PC-3 (cell line): ENCODE measurements around the gene PDE11A. TPM values are rescaled to one million over a fixed set of nuclear protein-coding genes. Genes with fewer than 3 reads are reported as not detected.

Experiments
- ATAC-seq: fragments of 200-7000 bp; cut with Tn5 transposase; 2 replicates; pipeline ENCODE4 v1.9.1; 2020; ENCODE audit warnings: mild to moderate bottlenecking, moderate library complexity
- BruUV-seq: library from RNA; stranded (reverse); fragments of 400-500 nt; replicated peaks from 2 replicates; lab custom pipeline; 2021; lab: Mats Ljungman, UMichigan
- CTCF ChIA-PET: fragments of 300-600 bp; sonication (Branson Sonifier 250); formaldehyde crosslinking; loops from one replicate; lab custom pipeline; 2022; ENCODE audit warnings: antibody characterized with exemption; lab: Charles Lee
- POLR2A ChIA-PET: fragments of 300-600 bp; sonication (Branson Sonifier 250); formaldehyde crosslinking; loops from one replicate; lab custom pipeline; 2022; ENCODE audit warnings: antibody characterized with exemption; ENCODE audit not compliant: unreplicated experiment; lab: Charles Lee
- DNase-seq: peaks from one replicate; pipeline ENCODE4 v3.0.0-alpha.2; 2015
- H2AFZ ChIP-seq: fragments of 300-600 bp; sonication (generic); 2 replicates; pipeline ENCODE4 v1.6.0; 2016; ENCODE audit warnings: antibody characterized with exemption, low read length
- H3F3A ChIP-seq: fragments of 300-600 bp; sonication (generic); one replicate; pipeline ENCODE4 v1.6.0; 2017; ENCODE audit warnings: antibody characterized with exemption, low read length, control low read depth, mild to moderate bottlenecking; ENCODE audit not compliant: unreplicated experiment
- H3K27ac ChIP-seq: fragments of 300-600 bp; sonication (generic); 2 replicates; pipeline ENCODE4 v1.5.1; 2016; ENCODE audit warnings: mild to moderate bottlenecking, low read length
- H3K27me3 ChIP-seq: fragments of 300-600 bp; sonication (generic); 2 replicates; pipeline ENCODE4 v1.6.1; 2016; ENCODE audit warnings: low read length, mixed read lengths
- H3K36me3 ChIP-seq: fragments of 300-600 bp; sonication (generic); 2 replicates; pipeline ENCODE4 v1.6.1; 2016; ENCODE audit warnings: low read depth, mixed run types, low read length, mixed read lengths
- H3K4me1 ChIP-seq: fragments of 300-600 bp; sonication (generic); 2 replicates; pipeline ENCODE4 v1.5.1; 2016; ENCODE audit warnings: low read length; ENCODE audit not compliant: insufficient read depth
- H3K4me2 ChIP-seq: fragments of 300-600 bp; sonication (generic); 2 replicates; pipeline ENCODE4 v1.6.0; 2016; ENCODE audit warnings: low read length
- H3K4me3 ChIP-seq: fragments of 300-600 bp; sonication (generic); 2 replicates; pipeline ENCODE4 v1.5.1; 2016; ENCODE audit warnings: mild to moderate bottlenecking, low read length, mixed read lengths
- H3K79me2 ChIP-seq: fragments of 300-600 bp; sonication (generic); 2 replicates; pipeline ENCODE4 v1.6.1; 2017; ENCODE audit warnings: low read length, mixed read lengths
- H3K9ac ChIP-seq: fragments of 300-600 bp; sonication (generic); 2 replicates; pipeline ENCODE4 v1.6.0; 2016; ENCODE audit warnings: mild to moderate bottlenecking, low read length
- H3K9me2 ChIP-seq: fragments of 300-600 bp; sonication (generic); replicated peaks from 2 replicates; pipeline ENCODE4 v1.6.1; 2016; ENCODE audit warnings: mixed run types, low read length, mixed read lengths
- H3K9me3 ChIP-seq: fragments of 300-600 bp; sonication (generic); 2 replicates; pipeline ENCODE4 v1.6.1; 2016; ENCODE audit warnings: low read length, mixed read lengths
- H4K20me1 ChIP-seq: fragments of 300-600 bp; sonication (generic); 2 replicates; pipeline ENCODE4 v1.6.1; 2016; ENCODE audit warnings: low read length, mixed read lengths
- EZH2 ChIP-seq: fragments of 300-600 bp; sonication (generic); IDR thresholded peaks from one replicate; pipeline ENCODE4 v1.6.1; 2017; ENCODE audit warnings: antibody characterized with exemption, mild to moderate bottlenecking, low read length; ENCODE audit not compliant: unreplicated experiment
- EZH2phosphoT487 ChIP-seq: fragments of 300-600 bp; sonication (generic); IDR thresholded peaks from 2 replicates; pipeline ENCODE4 v1.6.1; 2018; ENCODE audit warnings: mild to moderate bottlenecking, antibody characterized with exemption, low read length, borderline replicate concordance
- intact Hi-C: fragments of 100-400 bp; cut with micrococcal nuclease; formaldehyde crosslinking; loops from 2 replicates; pipeline ENCODE4 v1.9.0; 2023
- total RNA-seq: library from RNA; depleted of rRNA; stranded (reverse); fragments of >200 nt; gene quantifications from 2 replicates; pipeline ENCODE4 v1.2.3, GENCODE V29; 2014
- TF ChIP-seq, protein P1 (sequence below): fragments of 300-600 bp; sonication (generic); conservative IDR thresholded peaks from 2 replicates; pipeline ENCODE4 v1.5.1; 2017; ENCODE audit warnings: antibody characterized with exemption, low read depth, mild to moderate bottlenecking, low read length

Gene PDE11A
- total RNA-seq, 1 experiment from 2014 or later = 0.15 TPM

GRCh38 chr2:177992992-177993391 lies 79.6 kb downstream of the PDE11A start:
- TF ChIP-seq EZH2phosphoT487 = no peak
- TF ChIP-seq EZH2 = no peak
- TF ChIP-seq, protein P1, sequence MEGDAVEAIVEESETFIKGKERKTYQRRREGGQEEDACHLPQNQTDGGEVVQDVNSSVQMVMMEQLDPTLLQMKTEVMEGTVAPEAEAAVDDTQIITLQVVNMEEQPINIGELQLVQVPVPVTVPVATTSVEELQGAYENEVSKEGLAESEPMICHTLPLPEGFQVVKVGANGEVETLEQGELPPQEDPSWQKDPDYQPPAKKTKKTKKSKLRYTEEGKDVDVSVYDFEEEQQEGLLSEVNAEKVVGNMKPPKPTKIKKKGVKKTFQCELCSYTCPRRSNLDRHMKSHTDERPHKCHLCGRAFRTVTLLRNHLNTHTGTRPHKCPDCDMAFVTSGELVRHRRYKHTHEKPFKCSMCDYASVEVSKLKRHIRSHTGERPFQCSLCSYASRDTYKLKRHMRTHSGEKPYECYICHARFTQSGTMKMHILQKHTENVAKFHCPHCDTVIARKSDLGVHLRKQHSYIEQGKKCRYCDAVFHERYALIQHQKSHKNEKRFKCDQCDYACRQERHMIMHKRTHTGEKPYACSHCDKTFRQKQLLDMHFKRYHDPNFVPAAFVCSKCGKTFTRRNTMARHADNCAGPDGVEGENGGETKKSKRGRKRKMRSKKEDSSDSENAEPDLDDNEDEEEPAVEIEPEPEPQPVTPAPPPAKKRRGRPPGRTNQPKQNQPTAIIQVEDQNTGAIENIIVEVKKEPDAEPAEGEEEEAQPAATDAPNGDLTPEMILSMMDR = no peak
- no peaks in the 10 kb centered on the region for H3K36me3 ChIP-seq
- no TSS peak for BruUV-seq
- no peak overlapping the region for H3K4me3 ChIP-seq
- H4K20me1 ChIP-seq = no peaks in the 10 kb centered on the region
- DNase-seq (no peak), ATAC-seq (no peak)
- H3K9me2 ChIP-seq = no peaks in the 10 kb centered on the region
- intact Hi-C loops = no loop called here
- no peak overlapping the region for H2AFZ ChIP-seq
- H3F3A ChIP-seq = no peaks in the 10 kb centered on the region
- ChIA-PET POLR2A (interaction anchor here (0.7 kb wide), 1 partner anchor 152 kb away, joined by 3 read pairs; no protein-coding TSS in a partner anchor), CTCF (no interaction called here)
- no peaks in the 10 kb centered on the region for H3K4me1 ChIP-seq
- H3K4me2 ChIP-seq = no peak overlapping the region
- H3K79me2 ChIP-seq = no peaks in the 10 kb centered on the region
- no peak overlapping the region for H3K27ac ChIP-seq
- H3K9me3 ChIP-seq = no peaks in the 10 kb centered on the region
- H3K27me3 ChIP-seq = peaks cover 52% of the 10 kb centered on the region
- no peak overlapping the region for H3K9ac ChIP-seq

DNA sequence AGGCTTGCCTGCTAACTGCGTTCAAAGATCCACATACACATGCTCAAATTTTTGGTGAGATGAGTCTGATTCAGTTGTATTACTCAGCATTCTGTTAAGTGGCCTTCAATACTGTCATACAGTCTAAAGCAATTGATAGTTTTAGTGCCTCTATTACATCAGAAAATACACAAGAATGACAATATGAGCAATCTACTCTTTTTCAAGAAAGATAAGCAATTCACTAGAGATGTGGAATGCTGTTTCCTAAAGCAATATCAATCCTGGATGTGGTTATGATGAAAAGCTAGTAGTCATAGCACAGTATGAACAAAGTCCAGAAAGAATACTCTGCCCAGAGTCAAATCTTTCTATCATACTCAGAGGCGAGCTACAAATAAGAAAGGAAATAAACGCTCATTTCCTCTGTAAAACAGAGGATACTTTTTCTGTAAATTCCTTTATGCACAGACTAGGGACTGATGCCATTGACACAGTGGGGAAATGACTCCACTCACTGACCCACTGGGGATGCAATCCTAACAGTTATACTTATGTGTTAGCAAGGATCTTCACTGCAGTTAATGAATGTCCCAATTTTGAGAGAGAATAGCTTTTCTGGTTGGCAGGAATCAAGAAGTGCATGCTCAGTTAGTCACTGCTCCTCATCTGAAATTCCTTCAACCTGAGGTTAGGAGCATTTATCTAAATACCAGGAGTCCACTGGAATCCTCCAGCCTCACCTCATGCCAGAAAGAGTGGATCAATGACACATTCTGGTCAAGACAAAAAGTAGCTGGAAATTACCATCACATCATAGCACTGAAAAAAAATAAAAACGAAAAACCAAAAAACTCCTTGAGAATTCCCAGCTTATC lies 83.3 kb downstream of the PDE11A start:
- H3K36me3 ChIP-seq = no peaks in the 10 kb centered on the region
- no peaks in the 10 kb centered on the region for H3K4me1 ChIP-seq
- H3K4me2 ChIP-seq = no peak overlapping the region
- TF ChIP-seq, protein P1 = no peak
- TF ChIP-seq EZH2 = no peak
- no peak for TF ChIP-seq EZH2phosphoT487
- no peaks in the 10 kb centered on the region for H3K79me2 ChIP-seq
- peaks cover 45% of the 10 kb centered on the region for H3K27me3 ChIP-seq
- H3K27ac ChIP-seq = no peak overlapping the region
- no peak overlapping the region for H3K4me3 ChIP-seq
- BruUV-seq = no TSS peak
- CTCF ChIA-PET = interaction anchor here (0.6 to 0.9 kb wide), 2 partner anchors 84 to 217 kb away, joined by 3 read pairs; no protein-coding TSS in a partner anchor
- no peaks in the 10 kb centered on the region for H3K9me2 ChIP-seq
- H3F3A ChIP-seq = no peaks in the 10 kb centered on the region
- intact Hi-C loops = no loop called here
- no peak for DNase-seq
- ATAC-seq = no peak
- POLR2A ChIA-PET = no interaction called here
- H4K20me1 ChIP-seq = no peaks in the 10 kb centered on the region
- H3K9me3 ChIP-seq = no peaks in the 10 kb centered on the region
- no peak overlapping the region for H3K9ac ChIP-seq
- H2AFZ ChIP-seq = no peak overlapping the region

GRCh38 chr2:177984749-177985148 lies 87.8 kb downstream of the PDE11A start:
- intact Hi-C loops = loop anchor here (5.0 kb wide), 3 partner anchors 88 to 433 kb away; partner anchors contain the start of gene PDE11A
- no peaks in the 10 kb centered on the region for H3K36me3 ChIP-seq
- no TSS peak for BruUV-seq
- no peaks in the 10 kb centered on the region for H3K79me2 ChIP-seq
- H3K4me3 ChIP-seq = no peak overlapping the region
- H3K9ac ChIP-seq = no peak overlapping the region
- H3K9me2 ChIP-seq = no peaks in the 10 kb centered on the region
- no peaks in the 10 kb centered on the region for H3K9me3 ChIP-seq
- DNase-seq (peak; percentile 12), ATAC-seq (no peak)
- peaks cover 28% of the 10 kb centered on the region for H3K27me3 ChIP-seq
- H3K4me1 ChIP-seq = no peaks in the 10 kb centered on the region
- CTCF ChIA-PET = interaction anchor here (0.7 kb wide), 1 partner anchor 44 kb away, joined by 3 read pairs; no protein-coding TSS in a partner anchor
- no peaks in the 10 kb centered on the region for H4K20me1 ChIP-seq
- TF ChIP-seq EZH2phosphoT487 = no peak
- no peak for TF ChIP-seq EZH2
- TF ChIP-seq, protein P1 = no peak
- no peak overlapping the region for H2AFZ ChIP-seq
- no peak overlapping the region for H3K27ac ChIP-seq
- H3K4me2 ChIP-seq = no peak overlapping the region
- H3F3A ChIP-seq = no peaks in the 10 kb centered on the region
- POLR2A ChIA-PET = no interaction called here
